Effector memory CD4-positive, alpha-beta T cell (primary cell): ENCODE measurements around the gene REXO1.

Experiments
- DNase-seq, 3 donors: peaks; one replicate each; pipeline ENCODE4 v3.0.0-alpha.2; 2020
- H3K27ac ChIP-seq: 2 replicates; pipeline ENCODE4 v1.7.0; 2013; ENCODE audit warnings: mild to moderate bottlenecking, low read length, moderate library complexity; ENCODE audit not compliant: insufficient read depth, poor library complexity, severe bottlenecking
- H3K27me3 ChIP-seq: replicated peaks from 2 replicates; pipeline ENCODE4 v1.7.0; 2013; ENCODE audit warnings: mild to moderate bottlenecking, low read length; ENCODE audit not compliant: insufficient read depth, control insufficient read depth, poor library complexity, severe bottlenecking
- H3K36me3 ChIP-seq: 2 replicates; pipeline ENCODE4 v1.7.0; 2013; ENCODE audit warnings: mild to moderate bottlenecking, low read length, moderate library complexity; ENCODE audit not compliant: control insufficient read depth, insufficient read depth
- H3K4me1 ChIP-seq: 2 replicates; pipeline ENCODE4 v1.7.0; 2013; ENCODE audit warnings: low read length, mild to moderate bottlenecking; ENCODE audit not compliant: control insufficient read depth, insufficient read depth, poor library complexity, severe bottlenecking
- H3K4me3 ChIP-seq: 2 replicates; pipeline ENCODE4 v1.7.0; 2013; ENCODE audit warnings: low read length, low read depth, mild to moderate bottlenecking; ENCODE audit not compliant: insufficient read depth, poor library complexity, severe bottlenecking
- H3K9me3 ChIP-seq: 2 replicates; pipeline ENCODE4 v1.7.0; 2013; ENCODE audit warnings: mild to moderate bottlenecking, low read length, moderate library complexity; ENCODE audit not compliant: control insufficient read depth

REXO1 gene

DNA sequence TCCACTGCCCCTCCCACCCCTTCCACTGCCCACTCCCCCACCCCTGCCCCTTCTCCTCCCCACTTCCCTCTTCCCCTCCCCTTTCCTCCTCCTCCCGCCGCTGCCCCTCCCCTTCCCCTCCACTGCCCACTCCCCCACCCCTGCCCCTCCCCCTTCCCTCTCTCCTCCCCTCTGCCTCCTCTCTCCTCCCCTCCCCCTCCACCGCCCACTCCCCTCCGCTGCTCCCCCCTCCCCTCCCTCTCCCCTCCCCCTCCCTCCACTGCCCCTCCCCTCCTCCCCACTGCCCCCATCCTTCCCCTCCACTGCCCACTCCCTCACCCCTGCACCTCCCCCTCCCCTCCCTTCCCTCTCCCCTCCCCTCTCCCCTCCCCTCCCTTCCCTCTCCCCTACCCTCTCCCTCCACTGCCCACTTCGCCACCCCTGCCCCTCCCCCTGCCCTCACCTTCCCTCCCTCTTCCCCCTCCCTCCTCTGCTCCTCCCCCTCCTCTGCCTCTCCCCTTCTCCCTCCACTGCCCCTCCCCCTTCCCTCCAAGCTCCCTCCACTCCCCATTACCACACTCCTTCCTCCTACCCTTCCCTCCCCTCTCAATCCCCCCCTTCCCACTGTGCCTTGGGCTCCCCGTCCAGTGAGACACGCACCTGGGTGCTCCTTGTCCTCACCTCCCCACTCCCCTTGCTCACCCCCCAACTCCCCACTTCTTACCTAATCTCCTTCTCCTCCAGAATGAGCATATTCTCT lies 58.1 kb downstream of the REXO1 start:
- H3K4me3 ChIP-seq: no peak overlapping the region
- H3K27ac ChIP-seq: no peak overlapping the region
- no peak for DNase-seq
- peaks cover 2% of the 10 kb centered on the region for H3K27me3 ChIP-seq
- H3K4me1 ChIP-seq: no peaks in the 10 kb centered on the region
- H3K9me3 ChIP-seq: no peaks in the 10 kb centered on the region
- no peaks in the 10 kb centered on the region for H3K36me3 ChIP-seq

DNA sequence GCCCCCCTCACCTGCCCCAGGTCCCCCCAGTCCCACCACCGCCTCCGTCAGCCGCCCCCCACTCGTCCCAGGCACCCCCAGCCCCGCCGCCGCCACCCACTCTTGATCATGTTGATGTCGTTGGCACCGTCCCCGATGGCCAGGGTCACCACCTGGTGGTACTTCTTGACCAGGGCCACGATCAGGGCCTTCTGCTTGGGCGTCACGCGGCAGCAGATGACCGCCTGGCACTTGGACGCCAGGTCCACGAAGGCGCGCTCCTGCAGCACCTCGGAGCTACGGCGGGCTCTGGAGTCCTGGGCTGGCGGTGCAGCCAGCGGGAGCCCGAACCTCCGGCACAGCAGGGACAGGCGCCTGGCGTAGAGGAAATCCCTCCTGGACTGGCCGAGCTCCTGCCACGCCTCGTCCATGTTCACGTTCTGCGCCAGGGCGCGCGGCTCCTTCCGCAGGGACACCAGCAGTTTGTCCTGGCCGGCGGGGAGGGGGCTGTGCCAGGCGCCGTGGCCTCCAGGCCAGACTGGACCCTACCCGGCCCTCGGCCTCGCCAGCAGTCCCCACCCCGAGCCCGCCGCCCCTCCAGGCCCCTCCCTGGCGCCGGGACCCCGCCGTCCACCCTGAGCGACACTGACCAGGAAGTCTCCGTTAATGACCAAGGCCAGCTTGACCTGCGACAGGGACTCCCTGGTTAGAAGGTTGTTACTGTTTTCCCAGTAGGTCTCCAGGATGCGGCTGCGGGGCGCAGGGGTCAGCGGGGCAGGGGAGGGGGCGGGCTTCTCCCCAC lies 58.8 kb downstream of the REXO1 start:
- no peak for DNase-seq
- Histone ChIP-seq H3K36me3 (no peaks in the 10 kb centered on the region), H3K27ac (no peak overlapping the region), H3K9me3 (no peaks in the 10 kb centered on the region), H3K4me3 (no peak overlapping the region), H3K27me3 (peaks cover 6% of the 10 kb centered on the region), H3K4me1 (no peaks in the 10 kb centered on the region)

- peaks cover 6% of the 10 kb centered on the region for H3K27me3 ChIP-seq
Measured at GRCh38 chr19:1787116-1787515, 61.2 kb downstream of the REXO1 start.

DNA sequence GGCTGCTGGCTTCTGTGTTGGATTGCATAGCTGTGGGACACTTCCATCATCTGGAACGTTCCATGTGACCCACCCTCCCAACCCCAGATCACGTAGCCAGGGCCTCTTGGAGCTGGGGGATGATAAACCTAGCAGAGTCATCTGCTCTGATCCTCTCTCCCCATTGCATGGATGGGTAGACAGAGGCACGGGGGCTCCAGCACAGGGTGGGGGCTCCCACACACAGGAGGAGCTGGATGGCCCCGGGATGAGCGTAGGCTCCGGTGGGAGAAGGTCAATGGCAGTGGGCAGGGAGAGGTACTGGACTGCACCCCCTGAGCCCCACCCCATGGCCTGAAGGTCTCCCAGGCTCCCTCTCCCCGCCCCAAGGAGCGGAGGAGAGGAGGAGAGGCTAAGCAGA lies 61.6 kb downstream of the REXO1 start:
- H3K9me3 ChIP-seq: peaks cover 3% of the 10 kb centered on the region
- DNase-seq: no peak
- peaks cover 6% of the 10 kb centered on the region for H3K27me3 ChIP-seq
- no peaks in the 10 kb centered on the region for H3K4me1 ChIP-seq
- no peak overlapping the region for H3K27ac ChIP-seq
- H3K36me3 ChIP-seq: no peaks in the 10 kb centered on the region
- H3K4me3 ChIP-seq: no peak overlapping the region

More at GRCh38 chr19:1787116-1787515, 61.2 kb downstream of the REXO1 start:
- Histone ChIP-seq H3K4me1 (no peaks in the 10 kb centered on the region), H3K36me3 (no peaks in the 10 kb centered on the region), H3K4me3 (no peak overlapping the region), H3K9me3 (no peaks in the 10 kb centered on the region), H3K27ac (no peak overlapping the region)
- DNase-seq: no peak

GRCh38 chr19:1785310-1785709 lies 63.0 kb downstream of the REXO1 start:
- Histone ChIP-seq H3K27ac (no peak overlapping the region), H3K9me3 (peaks cover 5% of the 10 kb centered on the region), H3K36me3 (no peaks in the 10 kb centered on the region), H3K4me1 (no peaks in the 10 kb centered on the region), H3K27me3 (peaks cover 11% of the 10 kb centered on the region), H3K4me3 (no peak overlapping the region)
- DNase-seq: no peak

DNA sequence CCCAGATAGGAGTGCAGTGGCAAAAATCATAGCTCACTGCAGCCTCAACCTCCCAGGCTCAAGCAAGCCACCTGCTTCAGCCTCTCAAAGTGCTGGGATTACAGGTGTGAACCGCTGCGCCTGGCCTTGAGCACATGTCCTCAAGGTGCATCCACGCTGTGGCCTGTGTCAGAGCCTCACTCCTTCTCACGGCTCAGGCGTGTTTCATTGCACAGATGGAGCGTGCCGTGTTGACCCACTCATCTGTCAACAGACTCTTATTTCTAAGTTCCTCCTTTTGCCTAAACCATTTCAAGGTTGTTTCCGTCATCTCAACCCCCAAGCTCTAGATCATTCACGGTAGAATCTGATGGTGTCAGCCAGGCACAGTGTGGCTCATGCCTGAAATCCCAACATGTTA lies 64.4 kb downstream of the REXO1 start:
- H3K9me3 ChIP-seq: peaks cover 5% of the 10 kb centered on the region
- DNase-seq: no peak
- no peak overlapping the region for H3K4me3 ChIP-seq
- H3K27ac ChIP-seq: no peak overlapping the region
- H3K4me1 ChIP-seq: no peaks in the 10 kb centered on the region
- H3K27me3 ChIP-seq: peaks cover 23% of the 10 kb centered on the region
- no peaks in the 10 kb centered on the region for H3K36me3 ChIP-seq

GRCh38 chr19:1783354-1783753 lies 64.9 kb downstream of the REXO1 start:
- Histone ChIP-seq H3K4me3 (no peak overlapping the region), H3K27me3 (peaks cover 24% of the 10 kb centered on the region), H3K4me1 (no peaks in the 10 kb centered on the region), H3K27ac (no peak overlapping the region), H3K9me3 (peaks cover 5% of the 10 kb centered on the region), H3K36me3 (no peaks in the 10 kb centered on the region)
- DNase-seq: no peak

DNA sequence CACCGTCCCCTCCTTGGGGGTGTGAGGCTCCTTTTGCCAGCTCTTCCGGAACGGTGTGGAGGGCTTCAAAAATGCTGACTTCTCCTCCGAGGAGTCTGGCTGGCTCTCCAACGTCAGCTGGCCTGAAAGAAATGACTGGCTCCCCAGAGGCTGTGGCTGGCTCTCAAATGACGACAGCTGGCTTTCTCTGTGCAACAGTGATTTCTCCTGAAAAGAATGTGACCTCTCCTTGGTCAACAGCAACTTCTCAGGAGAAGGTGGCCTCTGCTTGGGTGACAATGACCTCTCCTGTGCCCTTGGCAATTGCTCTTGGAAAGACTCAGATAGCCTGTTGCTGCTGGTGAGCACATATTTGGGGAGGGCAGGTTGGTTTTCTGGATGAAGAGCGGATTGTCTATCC lies 65.8 kb downstream of the REXO1 start:
- Histone ChIP-seq H3K27me3 (peaks cover 24% of the 10 kb centered on the region), H3K4me3 (no peak overlapping the region), H3K36me3 (no peaks in the 10 kb centered on the region), H3K4me1 (no peaks in the 10 kb centered on the region), H3K9me3 (peaks cover 5% of the 10 kb centered on the region), H3K27ac (no peak overlapping the region)
- DNase-seq: no peak

GRCh38 chr19:1780272-1780958 lies 67.9 kb downstream of the REXO1 start:
- Histone ChIP-seq H3K27me3 (peaks cover 45% of the 10 kb centered on the region), H3K4me1 (no peaks in the 10 kb centered on the region), H3K27ac (no peak overlapping the region), H3K36me3 (no peaks in the 10 kb centered on the region), H3K4me3 (no peak overlapping the region), H3K9me3 (peaks cover 5% of the 10 kb centered on the region)
- DNase-seq: no peak

GRCh38 chr19:1779574-1779973 lies 68.7 kb downstream of the REXO1 start:
- H3K36me3 ChIP-seq: no peaks in the 10 kb centered on the region
- H3K4me1 ChIP-seq: no peaks in the 10 kb centered on the region
- H3K27me3 ChIP-seq: peaks cover 48% of the 10 kb centered on the region
- no peak for DNase-seq
- H3K4me3 ChIP-seq: no peak overlapping the region
- peaks cover 5% of the 10 kb centered on the region for H3K9me3 ChIP-seq
- H3K27ac ChIP-seq: no peak overlapping the region
